GM10266 (cell line): Measurements from ENCODE around the gene CLSTN2.

Experiments used
- DNase-seq: peaks from one replicate; pipeline ENCODE4 v3.0.0; 2012; ENCODE audit errors: extremely low spot score
- TF ChIP-seq, protein P1 (sequence below): IDR thresholded peaks from 2 replicates; pipeline ENCODE4 v1.5.1; 2012; ENCODE audit warnings: mild to moderate bottlenecking, low read depth; ENCODE audit not compliant: control insufficient read depth, insufficient read depth; ENCODE audit errors: missing control alignments

CLSTN2 gene

DNA sequence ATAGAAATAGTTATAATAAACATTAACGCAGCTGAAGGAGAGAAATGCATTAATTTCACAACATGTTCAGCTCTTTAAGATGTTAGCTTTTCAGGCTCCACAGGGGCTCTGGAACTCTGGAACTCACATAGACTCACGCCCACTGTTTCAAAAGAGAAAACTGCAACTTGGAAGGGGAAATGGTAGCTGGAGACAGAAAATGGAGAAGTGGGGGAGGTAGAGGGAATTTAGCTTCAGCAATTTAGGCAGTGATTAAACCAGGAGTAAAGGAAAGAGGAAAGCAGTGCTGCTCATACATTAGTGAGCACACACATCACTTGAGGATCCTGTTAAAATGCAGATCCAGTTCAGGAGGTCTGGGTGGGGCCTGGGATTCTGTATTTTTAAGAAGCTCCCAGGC, 468.1 kb downstream of the CLSTN2 start:
- DNase-seq: no peak
- TF ChIP-seq, protein P1, sequence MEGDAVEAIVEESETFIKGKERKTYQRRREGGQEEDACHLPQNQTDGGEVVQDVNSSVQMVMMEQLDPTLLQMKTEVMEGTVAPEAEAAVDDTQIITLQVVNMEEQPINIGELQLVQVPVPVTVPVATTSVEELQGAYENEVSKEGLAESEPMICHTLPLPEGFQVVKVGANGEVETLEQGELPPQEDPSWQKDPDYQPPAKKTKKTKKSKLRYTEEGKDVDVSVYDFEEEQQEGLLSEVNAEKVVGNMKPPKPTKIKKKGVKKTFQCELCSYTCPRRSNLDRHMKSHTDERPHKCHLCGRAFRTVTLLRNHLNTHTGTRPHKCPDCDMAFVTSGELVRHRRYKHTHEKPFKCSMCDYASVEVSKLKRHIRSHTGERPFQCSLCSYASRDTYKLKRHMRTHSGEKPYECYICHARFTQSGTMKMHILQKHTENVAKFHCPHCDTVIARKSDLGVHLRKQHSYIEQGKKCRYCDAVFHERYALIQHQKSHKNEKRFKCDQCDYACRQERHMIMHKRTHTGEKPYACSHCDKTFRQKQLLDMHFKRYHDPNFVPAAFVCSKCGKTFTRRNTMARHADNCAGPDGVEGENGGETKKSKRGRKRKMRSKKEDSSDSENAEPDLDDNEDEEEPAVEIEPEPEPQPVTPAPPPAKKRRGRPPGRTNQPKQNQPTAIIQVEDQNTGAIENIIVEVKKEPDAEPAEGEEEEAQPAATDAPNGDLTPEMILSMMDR: no peak

DNA sequence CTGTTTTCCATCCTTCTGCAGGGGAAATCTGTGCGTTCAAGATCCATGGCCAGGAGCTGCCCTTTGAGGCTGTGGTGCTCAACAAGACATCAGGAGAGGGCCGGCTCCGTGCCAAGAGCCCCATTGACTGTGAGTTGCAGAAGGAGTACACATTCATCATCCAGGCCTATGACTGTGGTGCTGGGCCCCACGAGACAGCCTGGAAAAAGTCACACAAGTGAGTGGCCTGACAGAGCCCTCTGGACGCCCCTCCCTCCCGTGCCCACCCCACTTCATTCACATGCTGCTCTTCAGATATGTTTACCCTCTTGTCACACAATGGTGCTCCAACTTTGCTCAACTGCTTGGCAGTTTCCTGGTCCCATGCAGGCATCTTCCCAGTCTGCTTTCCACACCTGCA, 468.6 kb downstream of the CLSTN2 start:
- TF ChIP-seq, protein P1: no peak
- no peak for DNase-seq

DNA sequence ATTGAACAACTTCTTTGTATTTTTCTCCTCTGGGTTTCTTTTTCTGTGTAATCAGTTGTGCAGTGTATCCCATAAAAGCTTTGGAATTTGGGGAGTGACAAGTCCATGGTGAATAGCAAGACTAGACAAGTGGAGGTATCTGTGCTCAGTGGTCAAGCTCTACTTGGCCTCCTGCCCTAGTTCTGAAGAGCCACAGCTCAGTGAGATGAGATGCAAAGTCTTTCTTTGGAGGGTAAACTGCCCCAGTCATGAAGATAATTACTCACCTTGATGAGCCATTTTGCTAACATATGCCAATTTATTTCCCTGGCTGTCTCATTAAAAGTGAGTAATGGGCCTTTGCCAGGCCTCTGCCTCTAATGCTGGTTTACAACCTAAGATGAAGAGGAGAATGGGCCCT, 471.7 kb downstream of the CLSTN2 start:
- no peak for DNase-seq
- TF ChIP-seq, protein P1: no peak

DNA sequence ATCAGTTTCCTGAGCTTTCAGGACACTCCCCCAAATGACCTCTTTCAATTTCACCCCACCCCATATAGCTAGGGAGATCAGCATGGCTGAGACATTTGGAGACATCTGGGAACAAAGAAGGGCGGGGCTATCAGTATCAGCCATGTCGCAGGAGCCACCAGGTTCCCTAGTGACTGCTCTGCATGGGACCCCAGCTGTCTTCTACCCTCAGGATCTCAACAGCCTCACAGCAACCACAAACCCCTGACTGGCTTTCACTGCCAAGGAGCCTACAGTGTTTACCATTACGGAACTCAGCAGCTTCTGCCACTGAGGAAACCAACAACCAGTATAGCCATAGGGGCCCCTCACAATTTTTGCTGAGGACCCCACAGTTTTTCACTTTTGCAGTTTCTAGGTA, 473.3 kb downstream of the CLSTN2 start:
- TF ChIP-seq, protein P1: no peak
- no peak for DNase-seq

DNA sequence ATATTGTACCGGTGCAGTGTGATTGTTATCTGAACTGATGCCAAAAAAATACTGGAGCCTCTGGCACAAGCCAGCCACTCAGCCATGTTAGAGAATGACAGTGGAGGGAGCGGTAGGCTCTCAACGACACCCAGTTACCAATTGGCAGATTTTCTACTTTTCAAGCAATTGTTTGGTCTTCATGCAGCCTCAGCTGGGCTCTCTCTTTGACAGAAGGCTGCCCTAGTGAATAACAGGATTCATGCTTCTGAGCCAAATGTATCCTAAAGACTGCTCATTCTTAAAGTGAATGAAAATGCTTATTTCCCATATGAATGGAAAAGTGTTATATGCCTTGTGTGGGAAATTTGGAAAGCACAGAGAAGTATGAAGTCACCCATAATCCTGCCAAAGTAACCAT, 481.7 kb downstream of the CLSTN2 start:
- TF ChIP-seq, protein P1: no peak
- no peak for DNase-seq

DNA sequence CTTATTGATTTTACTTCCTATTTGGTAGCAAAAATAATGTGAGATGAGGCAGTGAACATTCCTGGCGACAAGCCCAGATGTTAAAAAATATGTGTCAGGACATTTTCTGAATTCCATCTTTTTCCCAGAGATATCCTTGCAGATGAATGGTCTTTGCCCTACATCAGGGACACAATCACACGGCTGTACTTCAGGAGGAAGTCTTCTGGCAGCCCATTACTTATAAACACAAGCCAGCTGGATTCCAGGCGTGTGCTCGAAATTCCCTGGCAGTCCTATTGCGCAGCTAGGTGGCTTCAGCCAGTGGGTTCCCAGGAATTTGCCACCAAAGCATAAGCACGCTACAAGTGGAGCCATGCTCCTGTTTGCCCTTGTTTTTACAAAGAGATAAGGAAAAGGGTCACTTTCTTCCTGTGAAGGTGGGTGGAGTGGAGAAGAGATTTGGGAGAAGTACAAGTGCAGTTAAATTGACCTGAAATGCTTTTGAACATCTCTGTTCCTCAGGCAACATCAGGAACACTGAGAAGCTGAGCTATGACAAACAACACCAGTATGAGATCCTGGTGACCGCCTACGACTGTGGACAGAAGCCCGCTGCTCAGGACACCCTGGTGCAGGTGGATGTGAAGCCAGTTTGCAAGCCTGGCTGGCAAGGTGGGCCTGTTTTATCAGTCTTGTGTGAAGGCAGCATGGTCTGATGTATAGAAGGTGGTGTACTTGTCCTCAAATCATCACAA, 485.8 kb downstream of the CLSTN2 start:
- TF ChIP-seq, protein P1: no peak
- no peak for DNase-seq

DNA sequence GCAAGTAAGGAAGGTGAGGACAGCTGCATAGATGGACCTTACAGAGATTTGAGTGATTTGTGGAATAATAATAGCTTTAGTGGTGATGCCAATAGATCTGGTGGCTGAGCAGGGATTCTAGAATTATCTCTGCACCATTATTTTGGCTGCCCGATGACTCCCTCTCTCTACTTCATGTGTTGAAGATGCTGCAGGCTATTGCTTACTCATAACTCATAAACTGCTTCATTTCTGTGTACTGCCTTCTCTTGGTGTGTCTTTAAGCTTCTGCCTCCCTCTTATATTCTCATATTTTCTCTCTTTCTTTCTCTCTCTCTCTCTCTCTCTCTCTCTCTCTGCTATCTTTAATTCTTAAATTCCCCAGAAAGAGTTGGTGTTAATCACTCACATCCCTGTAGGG, 486.9 kb downstream of the CLSTN2 start:
- TF ChIP-seq, protein P1: no peak
- no peak for DNase-seq
